MM.1S (cell line): ENCODE measurements around the gene UBAC2.

Source experiments
- DNase-seq: peaks from one replicate; pipeline ENCODE4 v3.0.0-alpha.2; 2015
- H2AFZ ChIP-seq: fragments of 300-600 bp; sonication (generic); 2 replicates; pipeline ENCODE4 v1.6.0; 2016; ENCODE audit warnings: antibody characterized with exemption, low read length
- H3F3A ChIP-seq: fragments of 300-600 bp; sonication (generic); 2 replicates; pipeline ENCODE4 v1.6.1; 2016; ENCODE audit warnings: mild to moderate bottlenecking, antibody characterized with exemption, low read length, moderate library complexity, mixed read lengths; ENCODE audit not compliant: insufficient read depth
- H3K27ac ChIP-seq: fragments of 300-600 bp; sonication (generic); 2 replicates; pipeline ENCODE4 v1.5.1; 2016; ENCODE audit warnings: mild to moderate bottlenecking, low read length
- H3K27me3 ChIP-seq: fragments of 300-600 bp; sonication (generic); replicated peaks from 2 replicates; pipeline ENCODE4 v1.6.0; 2016; ENCODE audit warnings: low read length; ENCODE audit not compliant: insufficient read depth
- H3K36me3 ChIP-seq: fragments of 300-600 bp; sonication (generic); replicated peaks from 2 replicates; pipeline ENCODE4 v1.6.1; 2016; ENCODE audit warnings: mild to moderate bottlenecking, low read length, mixed read lengths; ENCODE audit not compliant: insufficient read depth
- H3K4me1 ChIP-seq: fragments of 300-600 bp; sonication (generic); 2 replicates; pipeline ENCODE4 v1.6.1; 2016; ENCODE audit warnings: low read length, mixed read lengths
- H3K4me2 ChIP-seq: fragments of 300-600 bp; sonication (generic); 2 replicates; pipeline ENCODE4 v1.6.0; 2016; ENCODE audit warnings: low read depth, low read length
- H3K4me3 ChIP-seq: fragments of 300-600 bp; sonication (generic); 2 replicates; pipeline ENCODE4 v1.5.1; 2016; ENCODE audit warnings: low read length, mixed read lengths
- H3K79me2 ChIP-seq: fragments of 300-600 bp; sonication (generic); 2 replicates; pipeline ENCODE4 v1.6.1; 2016; ENCODE audit warnings: mixed run types, low read length, mixed read lengths
- H3K9ac ChIP-seq: fragments of 300-600 bp; sonication (generic); 2 replicates; pipeline ENCODE4 v1.6.1; 2016; ENCODE audit warnings: low read length, mixed read lengths
- H3K9me2 ChIP-seq: fragments of 300-600 bp; sonication (generic); replicated peaks from 2 replicates; pipeline ENCODE4 v1.6.1; 2016; ENCODE audit warnings: mild to moderate bottlenecking, low read length, mixed read lengths; ENCODE audit not compliant: insufficient read depth
- H3K9me3 ChIP-seq: fragments of 300-600 bp; sonication (generic); replicated peaks from 2 replicates; pipeline ENCODE4 v1.6.1; 2016; ENCODE audit warnings: mild to moderate bottlenecking, low read length, mixed read lengths; ENCODE audit not compliant: insufficient read depth
- H4K20me1 ChIP-seq: fragments of 300-600 bp; sonication (generic); 2 replicates; pipeline ENCODE4 v1.6.1; 2016; ENCODE audit warnings: mild to moderate bottlenecking, low read length, moderate library complexity, mixed read lengths; ENCODE audit not compliant: insufficient read depth
- EZH2 ChIP-seq: fragments of 300-600 bp; sonication (generic); optimal IDR thresholded peaks from 2 replicates; pipeline ENCODE3; 2017; ENCODE audit warnings: low read depth, mild to moderate bottlenecking, antibody characterized with exemption, low read length, mixed read lengths
- EZH2phosphoT487 ChIP-seq: fragments of 300-600 bp; sonication (generic); IDR thresholded peaks from 2 replicates; pipeline ENCODE4 v1.6.1; 2018; ENCODE audit warnings: antibody characterized with exemption, low read length
- TF ChIP-seq, protein P1 (sequence below): fragments of 300-600 bp; sonication (generic); IDR thresholded peaks from 2 replicates; pipeline ENCODE4 v1.5.1; 2016; ENCODE audit warnings: antibody characterized with exemption, low read length, mixed read lengths

Gene UBAC2

DNA sequence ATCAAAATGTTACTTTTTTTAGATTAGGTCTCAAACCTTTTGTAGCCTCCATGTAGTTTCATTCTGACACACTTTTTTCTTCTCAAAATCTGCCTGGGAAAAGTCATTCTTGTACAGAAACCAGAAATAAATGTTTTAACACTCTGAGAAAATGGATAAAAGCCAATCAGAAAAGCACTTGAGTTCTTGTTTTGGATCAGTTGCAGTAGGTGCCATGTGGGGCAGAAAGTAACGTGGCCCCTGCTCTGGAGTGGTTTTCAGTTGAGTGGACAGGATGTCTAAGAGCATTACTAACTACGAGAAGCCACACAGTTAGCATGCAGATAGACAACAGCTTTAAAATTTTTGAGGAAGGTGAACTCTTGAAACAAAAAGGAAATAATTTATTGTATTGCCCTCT is 87.4 kb downstream of the UBAC2 start:
- Histone ChIP-seq H3K9ac (no peak overlapping the region), H3K9me3 (no peaks in the 10 kb centered on the region), H2AFZ (no peak overlapping the region), H3K4me2 (no peak overlapping the region), H3K9me2 (no peaks in the 10 kb centered on the region), H3K27me3 (no peaks in the 10 kb centered on the region), H3K36me3 (no peaks in the 10 kb centered on the region), H3K4me3 (no peak overlapping the region), H3F3A (no peaks in the 10 kb centered on the region), H3K27ac (no peak overlapping the region), H3K79me2 (no peaks in the 10 kb centered on the region), H4K20me1 (no peaks in the 10 kb centered on the region), H3K4me1 (no peaks in the 10 kb centered on the region)
- DNase-seq: no peak
- TF ChIP-seq EZH2: no peak

DNA sequence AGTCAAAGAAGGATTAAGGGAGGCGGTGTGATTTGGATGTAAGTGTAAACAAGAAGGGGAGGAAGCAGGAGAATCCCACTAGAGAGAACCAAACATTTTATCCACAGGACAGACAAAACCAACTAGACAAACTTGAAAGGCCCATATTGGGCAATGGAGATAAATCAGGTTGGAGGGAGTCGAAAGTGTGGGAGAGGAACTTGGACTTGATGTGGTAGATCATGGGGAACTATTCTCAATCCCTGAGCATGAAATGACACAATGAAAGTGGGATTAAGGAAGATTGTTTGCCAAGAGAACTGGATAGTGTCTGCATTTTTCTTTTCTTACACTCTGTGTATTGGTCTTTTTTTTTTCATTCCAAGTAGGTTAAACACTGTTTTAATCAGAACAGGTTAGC is 88.6 kb downstream of the UBAC2 start:
- Histone ChIP-seq H3F3A (no peaks in the 10 kb centered on the region), H3K27me3 (no peaks in the 10 kb centered on the region), H3K79me2 (no peaks in the 10 kb centered on the region), H3K9me2 (no peaks in the 10 kb centered on the region), H3K4me2 (no peak overlapping the region), H3K9me3 (no peaks in the 10 kb centered on the region), H3K4me3 (no peak overlapping the region), H2AFZ (no peak overlapping the region), H3K36me3 (no peaks in the 10 kb centered on the region), H3K27ac (no peak overlapping the region), H3K4me1 (no peaks in the 10 kb centered on the region), H3K9ac (no peak overlapping the region), H4K20me1 (0 out of 2 replicates have a peak, but pooled peaks cover 3% of the 10 kb centered on the region)
- DNase-seq: no peak
- TF ChIP-seq EZH2phosphoT487: no peak
- TF ChIP-seq, protein P1, sequence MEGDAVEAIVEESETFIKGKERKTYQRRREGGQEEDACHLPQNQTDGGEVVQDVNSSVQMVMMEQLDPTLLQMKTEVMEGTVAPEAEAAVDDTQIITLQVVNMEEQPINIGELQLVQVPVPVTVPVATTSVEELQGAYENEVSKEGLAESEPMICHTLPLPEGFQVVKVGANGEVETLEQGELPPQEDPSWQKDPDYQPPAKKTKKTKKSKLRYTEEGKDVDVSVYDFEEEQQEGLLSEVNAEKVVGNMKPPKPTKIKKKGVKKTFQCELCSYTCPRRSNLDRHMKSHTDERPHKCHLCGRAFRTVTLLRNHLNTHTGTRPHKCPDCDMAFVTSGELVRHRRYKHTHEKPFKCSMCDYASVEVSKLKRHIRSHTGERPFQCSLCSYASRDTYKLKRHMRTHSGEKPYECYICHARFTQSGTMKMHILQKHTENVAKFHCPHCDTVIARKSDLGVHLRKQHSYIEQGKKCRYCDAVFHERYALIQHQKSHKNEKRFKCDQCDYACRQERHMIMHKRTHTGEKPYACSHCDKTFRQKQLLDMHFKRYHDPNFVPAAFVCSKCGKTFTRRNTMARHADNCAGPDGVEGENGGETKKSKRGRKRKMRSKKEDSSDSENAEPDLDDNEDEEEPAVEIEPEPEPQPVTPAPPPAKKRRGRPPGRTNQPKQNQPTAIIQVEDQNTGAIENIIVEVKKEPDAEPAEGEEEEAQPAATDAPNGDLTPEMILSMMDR: no peak
- TF ChIP-seq EZH2: no peak

DNA sequence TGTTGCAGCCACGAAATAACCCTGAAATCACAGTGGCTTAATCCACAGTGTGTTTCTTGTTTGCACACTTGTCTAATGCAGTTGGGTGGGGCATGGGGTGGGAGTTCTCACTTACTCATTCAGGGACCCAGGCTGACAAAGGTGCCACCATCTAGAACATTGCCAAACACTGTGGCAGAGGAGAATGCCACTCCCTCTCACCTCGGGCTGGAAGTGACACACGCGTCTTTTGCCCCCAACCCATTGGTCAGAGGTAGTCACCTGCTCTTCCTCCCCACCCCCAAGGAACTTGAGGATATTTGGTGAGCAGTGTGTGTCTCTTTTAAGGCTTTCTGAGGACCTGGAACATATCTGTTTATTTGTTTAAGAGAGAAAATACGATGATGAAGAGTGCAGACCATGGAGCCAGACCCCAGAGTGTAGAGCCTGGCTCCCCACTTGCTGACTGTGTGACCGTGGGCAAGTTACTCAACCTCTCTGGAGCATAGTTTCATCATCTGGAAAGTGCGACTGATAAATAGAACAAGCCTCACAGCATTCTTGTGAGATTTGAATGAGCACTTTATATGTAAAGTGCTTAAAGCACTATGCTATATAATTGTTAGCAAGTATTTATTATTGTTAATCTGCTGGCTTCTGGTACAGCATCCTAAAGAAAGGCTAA is 89.2 kb downstream of the UBAC2 start:
- 0 out of 2 replicates have a peak, but pooled peaks cover 3% of the 10 kb centered on the region for H4K20me1 ChIP-seq

DNA sequence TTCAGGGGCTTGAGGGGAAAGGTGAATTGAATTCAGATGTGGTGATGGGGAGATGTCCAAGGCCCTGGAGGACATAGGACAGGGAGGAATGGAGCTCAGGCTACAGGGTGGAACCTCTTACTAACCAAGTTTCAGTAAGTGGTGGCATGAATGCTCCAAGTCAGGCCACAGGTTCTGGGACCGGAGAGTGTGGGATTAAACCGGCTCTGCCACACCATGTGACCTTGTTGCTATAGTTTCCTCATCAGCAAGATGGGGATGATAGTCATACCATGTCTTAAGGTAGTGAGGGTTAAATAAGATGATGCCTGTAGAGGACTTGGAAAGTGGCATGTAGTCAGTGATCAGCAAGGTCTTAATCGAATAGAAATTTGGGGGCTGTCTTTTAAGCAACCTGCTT is 90.2 kb downstream of the UBAC2 start:
- Histone ChIP-seq H3K4me1 (no peaks in the 10 kb centered on the region), H3F3A (no peaks in the 10 kb centered on the region), H3K4me2 (no peak overlapping the region), H3K27ac (no peak overlapping the region), H4K20me1 (0 out of 2 replicates have a peak, but pooled peaks cover 3% of the 10 kb centered on the region), H3K9me3 (no peaks in the 10 kb centered on the region), H3K4me3 (no peak overlapping the region), H3K79me2 (no peaks in the 10 kb centered on the region), H3K36me3 (no peaks in the 10 kb centered on the region), H3K9ac (no peak overlapping the region), H2AFZ (no peak overlapping the region), H3K27me3 (no peaks in the 10 kb centered on the region), H3K9me2 (no peaks in the 10 kb centered on the region)
- no peak for DNase-seq
- TF ChIP-seq EZH2 (no peak), EZH2phosphoT487 (no peak)
- TF ChIP-seq, protein P1: no peak

More for the DNA sequence above, 89.2 kb downstream of the UBAC2 start:
- no peaks in the 10 kb centered on the region for H3K79me2 ChIP-seq
- H2AFZ ChIP-seq: no peak overlapping the region
- H3K27ac ChIP-seq: no peak overlapping the region
- no peaks in the 10 kb centered on the region for H3K9me2 ChIP-seq
- TF ChIP-seq, protein P1: no peak
- no peak for TF ChIP-seq EZH2phosphoT487
- TF ChIP-seq EZH2: no peak
- no peaks in the 10 kb centered on the region for H3K36me3 ChIP-seq
- H3K4me3 ChIP-seq: no peak overlapping the region
- no peaks in the 10 kb centered on the region for H3F3A ChIP-seq
- H3K27me3 ChIP-seq: no peaks in the 10 kb centered on the region
- no peak overlapping the region for H3K4me2 ChIP-seq
- no peaks in the 10 kb centered on the region for H3K9me3 ChIP-seq
- no peaks in the 10 kb centered on the region for H3K4me1 ChIP-seq
- no peak for DNase-seq
- H3K9ac ChIP-seq: no peak overlapping the region
